Hematopoietic multipotent progenitor cell treated with erythropoietin and hydrocortisone succinate and interleukin-3 and kit ligand, for 4 days (in vitro differentiated cells): ENCODE measurements around the gene CDC14B.
A peak's percentile ranks its signal among the peaks of the same experiment; 100 is the strongest.

Source experiments
- DNase-seq: peaks from one replicate; pipeline ENCODE4 v3.0.0-alpha.2; 2015

CDC14B gene

GRCh38 chr9:96480736-96481135 is 138.9 kb downstream of the CDC14B start:
- no peak for DNase-seq

GRCh38 chr9:96478829-96479371 is 140.7 kb downstream of the CDC14B start:
- no peak for DNase-seq

- DNase-seq = peak; percentile 31
Observed at GRCh38 chr9:96476591-96476990, 143.1 kb downstream of the CDC14B start.

GRCh38 chr9:96476013-96476412 is 143.6 kb downstream of the CDC14B start:
- DNase-seq = no peak

DNA sequence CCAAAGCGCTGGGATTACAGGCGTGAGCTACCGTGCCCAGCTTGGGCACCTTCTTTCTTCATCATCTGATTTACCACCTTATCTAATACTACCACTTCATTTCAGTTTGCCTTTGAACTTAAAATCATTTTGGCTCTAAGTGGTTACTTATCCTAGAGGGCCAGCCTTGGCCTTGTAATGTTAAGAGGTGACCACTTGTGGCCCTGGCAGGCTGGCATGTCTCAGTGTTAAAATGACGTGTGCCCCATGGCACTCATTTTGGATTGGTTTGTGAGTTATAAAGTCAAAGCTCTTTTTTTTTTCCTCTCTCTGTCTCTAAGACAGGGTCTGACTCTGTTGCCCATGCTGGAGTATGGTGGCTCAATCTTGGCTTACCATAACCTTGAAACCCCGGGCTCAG is 151.9 kb downstream of the CDC14B start:
- no peak for DNase-seq

GRCh38 chr9:96464426-96464825 is 155.2 kb downstream of the CDC14B start:
- no peak for DNase-seq

GRCh38 chr9:96462541-96462940 is 157.1 kb downstream of the CDC14B start:
- no peak for DNase-seq

GRCh38 chr9:96461336-96461735 is 158.3 kb downstream of the CDC14B start:
- DNase-seq = no peak

DNA sequence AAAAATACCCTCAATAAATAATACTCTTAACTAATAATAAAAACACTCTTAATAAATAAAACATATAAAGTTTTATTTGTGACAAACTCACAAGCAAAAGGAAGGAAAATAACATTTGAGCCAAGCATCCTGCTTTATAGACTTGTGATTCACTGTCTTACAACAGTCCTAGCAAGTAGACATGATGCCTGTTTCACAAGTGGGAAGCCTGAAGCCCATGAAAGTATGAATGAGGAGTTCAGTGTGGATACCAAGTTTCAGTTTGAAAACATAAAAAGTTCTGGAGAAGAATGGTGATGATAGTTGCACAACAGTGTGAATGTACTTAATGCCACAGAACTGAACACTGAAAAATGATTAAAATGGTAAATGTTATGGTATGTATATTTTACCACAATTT is 158.8 kb downstream of the CDC14B start:
- no peak for DNase-seq

DNA sequence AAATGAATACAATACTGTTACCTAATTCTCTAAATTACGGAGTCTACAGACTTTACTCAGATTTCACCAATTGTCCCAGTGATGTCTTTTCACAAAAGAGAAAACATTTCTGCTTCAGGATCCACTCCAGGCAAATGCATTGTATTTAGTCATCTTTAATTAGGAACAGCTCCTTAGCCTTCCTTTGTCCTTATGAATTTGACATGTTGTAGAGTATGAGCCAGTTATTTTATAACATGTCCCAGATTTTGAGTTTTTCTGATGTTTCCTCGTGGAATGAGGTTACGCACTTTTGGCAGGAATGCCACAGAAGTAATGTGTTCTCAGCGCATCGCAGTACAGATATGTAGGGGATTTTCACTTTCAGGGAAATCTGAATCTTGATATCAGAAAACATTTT is 159.2 kb downstream of the CDC14B start:
- no peak for DNase-seq

DNA sequence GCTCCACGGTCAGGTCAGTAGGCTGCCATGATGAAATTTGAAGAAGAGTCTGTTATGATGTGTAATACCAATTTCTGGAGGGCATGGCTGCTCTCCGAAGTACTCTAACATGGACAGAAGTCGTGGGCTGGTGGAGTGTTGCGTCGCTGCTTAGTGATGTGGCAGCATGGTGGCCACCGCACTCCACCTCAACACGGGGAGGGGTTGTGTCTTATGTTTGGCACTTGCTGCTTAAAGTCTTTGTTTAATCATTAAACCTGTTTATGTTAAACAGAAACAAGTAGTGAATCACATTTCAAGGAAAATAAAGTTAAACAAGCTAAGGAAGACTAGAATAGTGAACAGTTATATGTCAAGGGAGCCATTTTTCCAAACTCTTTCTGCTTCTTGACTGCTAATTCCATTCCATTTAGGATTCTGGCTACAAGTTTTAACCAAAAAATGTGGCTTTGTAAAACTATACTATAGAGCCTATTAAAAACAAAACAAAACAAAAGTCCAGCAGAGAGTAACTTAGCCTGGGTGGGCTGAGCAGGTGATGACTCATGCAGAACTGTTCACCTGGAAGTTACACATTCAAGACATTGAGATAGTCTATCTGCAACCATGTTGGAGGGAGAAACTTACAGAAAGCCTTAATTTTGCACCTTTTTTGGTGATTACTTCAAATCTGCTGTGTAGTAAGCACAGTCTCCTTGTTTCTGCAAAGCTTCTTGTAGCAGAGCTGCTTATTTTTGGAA is 160.2 kb downstream of the CDC14B start:
- DNase-seq = no peak

- DNase-seq = no peak
Observed at GRCh38 chr9:96458226-96458625, 161.4 kb downstream of the CDC14B start.

- no peak for DNase-seq
Observed at GRCh38 chr9:96457266-96457665, 162.4 kb downstream of the CDC14B start.

GRCh38 chr9:96453625-96454024 is 166.0 kb downstream of the CDC14B start:
- DNase-seq = peak; percentile 31

- no peak for DNase-seq
Observed at GRCh38 chr9:96450613-96451528, 168.8 kb downstream of the CDC14B start.
